WTC11 (cell line): ENCODE data around the gene GDPD4. TPM values are rescaled to one million over a fixed set of nuclear protein-coding genes. Genes with fewer than 3 reads are reported as not detected.

Source experiments
- CREM ChIP-seq: sonication (generic); formaldehyde crosslinking; IDR thresholded peaks from 2 replicates; pipeline ENCODE4 v1.8.1; 2022; ENCODE audit warnings: mild to moderate bottlenecking, missing genetic modification reagents, moderate library complexity
- FOXK1 ChIP-seq: sonication (generic); formaldehyde crosslinking; IDR thresholded peaks from 2 replicates; pipeline ENCODE4 v1.8.0; 2022; ENCODE audit warnings: mild to moderate bottlenecking, moderate library complexity, missing genetic modification reagents
- GTF2I ChIP-seq: fragments of 250-450 bp; sonication (Bioruptor Pico); conservative IDR thresholded peaks from 2 replicates; pipeline ENCODE4 v1.4.0; 2021; ENCODE audit warnings: mild to moderate bottlenecking
- JUN ChIP-seq: sonication (generic); formaldehyde crosslinking; IDR thresholded peaks from 2 replicates; pipeline ENCODE4 v1.8.0; 2023; ENCODE audit warnings: mild to moderate bottlenecking, missing genetic modification reagents
- NFE2L1 ChIP-seq: sonication (generic); formaldehyde crosslinking; IDR thresholded peaks from 2 replicates; pipeline ENCODE4 v1.8.1; 2023; ENCODE audit warnings: missing genetic modification reagents
- NR1H2 ChIP-seq: sonication (generic); formaldehyde crosslinking; IDR thresholded peaks from 2 replicates; pipeline ENCODE4 v1.9.0; 2021; ENCODE audit warnings: mild to moderate bottlenecking, moderate library complexity, missing genetic modification reagents
- NR2C2 ChIP-seq: sonication (generic); formaldehyde crosslinking; IDR thresholded peaks from 2 replicates; pipeline ENCODE4 v1.8.0; 2022; ENCODE audit warnings: mild to moderate bottlenecking, missing genetic modification reagents
- RELA ChIP-seq: sonication (generic); formaldehyde crosslinking; IDR thresholded peaks from 2 replicates; pipeline ENCODE4 v1.8.1; 2022; ENCODE audit warnings: missing genetic modification reagents, mild to moderate bottlenecking, borderline replicate concordance
- SMAD3 ChIP-seq: sonication (generic); formaldehyde crosslinking; IDR thresholded peaks from 2 replicates; pipeline ENCODE4 v1.8.0; 2022; ENCODE audit warnings: missing genetic modification reagents, mild to moderate bottlenecking, borderline replicate concordance
- SOX15 ChIP-seq: fragments of 250-450 bp; sonication (Bioruptor Pico); IDR thresholded peaks from 2 replicates; pipeline ENCODE4 v1.9.0; 2021; ENCODE audit warnings: mild to moderate bottlenecking
- SP1 ChIP-seq: sonication (generic); formaldehyde crosslinking; conservative IDR thresholded peaks from 2 replicates; pipeline ENCODE4 v1.8.1; 2022; ENCODE audit warnings: missing genetic modification reagents
- TEAD1 ChIP-seq: sonication (generic); formaldehyde crosslinking; IDR thresholded peaks from 2 replicates; pipeline ENCODE4 v1.8.0; 2022; ENCODE audit warnings: mild to moderate bottlenecking, missing genetic modification reagents
- TP53 ChIP-seq: sonication (generic); formaldehyde crosslinking; IDR thresholded peaks from 2 replicates; pipeline ENCODE4 v1.8.1; 2023; ENCODE audit warnings: mild to moderate bottlenecking, missing genetic modification reagents
- ZNF138 ChIP-seq: sonication (generic); formaldehyde crosslinking; conservative IDR thresholded peaks from 2 replicates; pipeline ENCODE4 v1.8.1; 2022; ENCODE audit warnings: mild to moderate bottlenecking, moderate library complexity, missing genetic modification reagents
- ZNF396 ChIP-seq: fragments of 250-450 bp; sonication (Bioruptor Pico); IDR thresholded peaks from 2 replicates; pipeline ENCODE4 v1.8.0; 2021; ENCODE audit warnings: mild to moderate bottlenecking, moderate library complexity, borderline replicate concordance
- ZNF423 ChIP-seq: fragments of 250-450 bp; sonication (Bioruptor Pico); IDR thresholded peaks from 2 replicates; pipeline ENCODE4 v2.1.2; 2022; ENCODE audit warnings: mild to moderate bottlenecking, moderate library complexity
- total RNA-seq: library from RNA; stranded (reverse); gene quantifications from 3 replicates; pipeline ENCODE4 v1.2.3, GENCODE V29; 2021
- TF ChIP-seq, protein P1 (sequence below): sonication (generic); formaldehyde crosslinking; IDR thresholded peaks from 2 replicates; pipeline ENCODE4 v1.8.1; 2023; ENCODE audit warnings: mild to moderate bottlenecking, moderate library complexity, missing genetic modification reagents
- TF ChIP-seq, protein P2 (sequence below): sonication (generic); formaldehyde crosslinking; IDR thresholded peaks from 2 replicates; pipeline ENCODE4 v1.8.1; 2023; ENCODE audit warnings: mild to moderate bottlenecking, missing genetic modification reagents
- TF ChIP-seq, protein P3 (sequence below): fragments of 250-450 bp; sonication (Bioruptor Pico); conservative IDR thresholded peaks from 2 replicates; pipeline ENCODE4 v1.9.0; 2021; ENCODE audit warnings: mild to moderate bottlenecking
- TF ChIP-seq, protein P4 (sequence below): sonication (generic); formaldehyde crosslinking; IDR thresholded peaks from 2 replicates; pipeline ENCODE4 v1.8.1; 2022; ENCODE audit warnings: low read depth, missing genetic modification reagents, borderline replicate concordance
- TF ChIP-seq, protein P5 (sequence below): sonication (generic); formaldehyde crosslinking; IDR thresholded peaks from 2 replicates; pipeline ENCODE4 v1.8.1; 2023; ENCODE audit warnings: mild to moderate bottlenecking, missing genetic modification reagents
- TF ChIP-seq, protein P6 (sequence below): sonication (generic); formaldehyde crosslinking; IDR thresholded peaks from 2 replicates; pipeline ENCODE4 v1.8.1; 2022; ENCODE audit warnings: mild to moderate bottlenecking, moderate library complexity, missing genetic modification reagents
- TF ChIP-seq, protein P7 (sequence below): sonication (generic); formaldehyde crosslinking; IDR thresholded peaks from 2 replicates; pipeline ENCODE4 v1.8.1; 2023; ENCODE audit warnings: mild to moderate bottlenecking, missing genetic modification reagents, moderate library complexity
- TF ChIP-seq, protein P8 (sequence below): sonication (generic); formaldehyde crosslinking; IDR thresholded peaks from 2 replicates; pipeline ENCODE4 v1.8.1; 2023; ENCODE audit warnings: mild to moderate bottlenecking, missing genetic modification reagents, moderate library complexity

Gene GDPD4
- total RNA-seq, 1 experiment from 2014 or later: not detected

DNA sequence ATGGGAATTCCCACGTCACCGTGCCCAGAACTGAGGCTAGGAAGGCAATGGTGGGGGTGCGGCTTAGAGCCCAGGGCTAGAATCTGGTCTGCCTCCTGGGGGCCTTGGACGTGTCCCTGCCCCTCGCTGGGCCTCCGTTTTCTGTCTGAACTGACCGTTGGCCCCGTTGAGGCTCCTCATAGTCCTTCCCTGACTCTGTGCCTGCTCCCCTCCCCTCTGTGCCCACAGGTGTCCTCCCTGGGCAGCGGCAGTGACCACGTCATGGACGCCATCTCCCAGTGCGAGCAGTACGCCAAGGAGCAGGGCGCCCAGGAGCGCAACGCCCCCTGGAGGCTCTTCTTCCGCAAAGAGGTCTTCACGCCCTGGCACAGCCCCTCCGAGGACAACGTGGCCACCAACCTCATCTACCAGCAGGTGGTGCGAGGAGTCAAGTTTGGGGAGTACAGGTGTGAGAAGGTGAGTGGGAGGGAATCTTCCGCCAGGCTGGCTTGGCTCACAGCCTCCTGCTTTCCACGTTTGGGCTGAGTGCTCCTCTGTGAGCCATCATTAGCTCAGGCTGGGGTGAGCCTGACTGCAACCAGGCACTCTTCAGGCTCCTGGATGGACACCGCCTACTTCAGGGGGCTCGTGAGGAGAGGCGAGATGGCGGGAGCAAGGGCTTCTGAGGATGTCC is 109.5 kb downstream of the GDPD4 start (continued):
- TF ChIP-seq ZNF138 (CRISPR knock-in tag): peak; percentile 86; the same call in 1 of the 2 replicates
- no peak for TF ChIP-seq ZNF396
- TF ChIP-seq, protein P1, sequence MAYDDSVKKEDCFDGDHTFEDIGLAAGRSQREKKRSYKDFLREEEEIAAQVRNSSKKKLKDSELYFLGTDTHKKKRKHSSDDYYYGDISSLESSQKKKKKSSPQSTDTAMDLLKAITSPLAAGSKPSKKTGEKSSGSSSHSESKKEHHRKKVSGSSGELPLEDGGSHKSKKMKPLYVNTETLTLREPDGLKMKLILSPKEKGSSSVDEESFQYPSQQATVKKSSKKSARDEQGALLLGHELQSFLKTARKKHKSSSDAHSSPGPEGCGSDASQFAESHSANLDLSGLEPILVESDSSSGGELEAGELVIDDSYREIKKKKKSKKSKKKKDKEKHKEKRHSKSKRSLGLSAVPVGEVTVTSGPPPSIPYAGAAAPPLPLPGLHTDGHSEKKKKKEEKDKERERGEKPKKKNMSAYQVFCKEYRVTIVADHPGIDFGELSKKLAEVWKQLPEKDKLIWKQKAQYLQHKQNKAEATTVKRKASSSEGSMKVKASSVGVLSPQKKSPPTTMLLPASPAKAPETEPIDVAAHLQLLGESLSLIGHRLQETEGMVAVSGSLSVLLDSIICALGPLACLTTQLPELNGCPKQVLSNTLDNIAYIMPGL (CRISPR knock-in tag): peak; percentile 99
- TF ChIP-seq, protein P2, sequence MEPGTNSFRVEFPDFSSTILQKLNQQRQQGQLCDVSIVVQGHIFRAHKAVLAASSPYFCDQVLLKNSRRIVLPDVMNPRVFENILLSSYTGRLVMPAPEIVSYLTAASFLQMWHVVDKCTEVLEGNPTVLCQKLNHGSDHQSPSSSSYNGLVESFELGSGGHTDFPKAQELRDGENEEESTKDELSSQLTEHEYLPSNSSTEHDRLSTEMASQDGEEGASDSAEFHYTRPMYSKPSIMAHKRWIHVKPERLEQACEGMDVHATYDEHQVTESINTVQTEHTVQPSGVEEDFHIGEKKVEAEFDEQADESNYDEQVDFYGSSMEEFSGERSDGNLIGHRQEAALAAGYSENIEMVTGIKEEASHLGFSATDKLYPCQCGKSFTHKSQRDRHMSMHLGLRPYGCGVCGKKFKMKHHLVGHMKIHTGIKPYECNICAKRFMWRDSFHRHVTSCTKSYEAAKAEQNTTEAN: peak; percentile 68; the same call in 1 of the 2 replicates
- TF ChIP-seq, protein P3, sequence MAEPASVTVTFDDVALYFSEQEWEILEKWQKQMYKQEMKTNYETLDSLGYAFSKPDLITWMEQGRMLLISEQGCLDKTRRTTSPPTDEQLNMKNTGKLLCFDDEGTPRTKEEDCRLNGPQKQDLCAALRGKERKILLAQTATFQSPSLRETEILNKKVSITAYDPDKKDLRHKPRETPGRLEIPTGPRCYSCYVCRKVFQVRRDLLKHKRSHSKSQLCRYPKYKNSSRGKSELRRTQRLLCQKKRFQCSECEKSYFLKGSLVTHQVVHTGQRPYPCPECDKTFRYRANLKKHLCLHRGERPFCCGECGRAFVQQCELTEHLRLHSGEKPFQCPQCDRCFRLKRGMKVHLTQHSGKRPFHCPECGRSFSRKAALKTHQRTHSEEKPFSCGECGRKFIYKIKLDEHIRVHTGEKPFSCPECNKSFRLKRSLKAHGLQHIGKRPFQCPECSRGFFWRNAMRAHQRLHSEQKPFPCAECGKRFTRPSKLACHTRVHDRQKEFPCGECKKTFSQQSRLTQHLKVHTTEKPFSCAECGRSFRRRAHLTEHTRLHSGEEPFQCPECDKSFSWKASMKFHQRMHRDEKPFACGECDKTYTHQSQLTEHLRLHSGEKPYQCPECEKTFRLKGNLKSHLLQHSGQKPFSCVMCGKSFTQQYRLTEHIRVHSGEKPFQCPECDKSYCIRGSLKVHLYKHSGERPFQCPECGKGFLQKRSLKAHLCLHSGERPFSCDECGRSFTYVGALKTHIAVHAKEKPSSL (CRISPR knock-in tag): no peak
- peak; percentile 57; the same call in 1 of the 2 replicates for TF ChIP-seq SP1 (CRISPR knock-in tag)
- TF ChIP-seq FOXK1 (CRISPR knock-in tag): no peak
- TF ChIP-seq CREM (CRISPR knock-in tag): no peak
- no peak for TF ChIP-seq SOX15 (CRISPR knock-in tag)
- TF ChIP-seq TEAD1 (CRISPR knock-in tag): peak; percentile 51; the same call in 1 of the 2 replicates
- TF ChIP-seq, protein P4, sequence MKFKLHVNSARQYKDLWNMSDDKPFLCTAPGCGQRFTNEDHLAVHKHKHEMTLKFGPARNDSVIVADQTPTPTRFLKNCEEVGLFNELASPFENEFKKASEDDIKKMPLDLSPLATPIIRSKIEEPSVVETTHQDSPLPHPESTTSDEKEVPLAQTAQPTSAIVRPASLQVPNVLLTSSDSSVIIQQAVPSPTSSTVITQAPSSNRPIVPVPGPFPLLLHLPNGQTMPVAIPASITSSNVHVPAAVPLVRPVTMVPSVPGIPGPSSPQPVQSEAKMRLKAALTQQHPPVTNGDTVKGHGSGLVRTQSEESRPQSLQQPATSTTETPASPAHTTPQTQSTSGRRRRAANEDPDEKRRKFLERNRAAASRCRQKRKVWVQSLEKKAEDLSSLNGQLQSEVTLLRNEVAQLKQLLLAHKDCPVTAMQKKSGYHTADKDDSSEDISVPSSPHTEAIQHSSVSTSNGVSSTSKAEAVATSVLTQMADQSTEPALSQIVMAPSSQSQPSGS: no peak
- no peak for TF ChIP-seq JUN (CRISPR knock-in tag)
- TF ChIP-seq, protein P5, sequence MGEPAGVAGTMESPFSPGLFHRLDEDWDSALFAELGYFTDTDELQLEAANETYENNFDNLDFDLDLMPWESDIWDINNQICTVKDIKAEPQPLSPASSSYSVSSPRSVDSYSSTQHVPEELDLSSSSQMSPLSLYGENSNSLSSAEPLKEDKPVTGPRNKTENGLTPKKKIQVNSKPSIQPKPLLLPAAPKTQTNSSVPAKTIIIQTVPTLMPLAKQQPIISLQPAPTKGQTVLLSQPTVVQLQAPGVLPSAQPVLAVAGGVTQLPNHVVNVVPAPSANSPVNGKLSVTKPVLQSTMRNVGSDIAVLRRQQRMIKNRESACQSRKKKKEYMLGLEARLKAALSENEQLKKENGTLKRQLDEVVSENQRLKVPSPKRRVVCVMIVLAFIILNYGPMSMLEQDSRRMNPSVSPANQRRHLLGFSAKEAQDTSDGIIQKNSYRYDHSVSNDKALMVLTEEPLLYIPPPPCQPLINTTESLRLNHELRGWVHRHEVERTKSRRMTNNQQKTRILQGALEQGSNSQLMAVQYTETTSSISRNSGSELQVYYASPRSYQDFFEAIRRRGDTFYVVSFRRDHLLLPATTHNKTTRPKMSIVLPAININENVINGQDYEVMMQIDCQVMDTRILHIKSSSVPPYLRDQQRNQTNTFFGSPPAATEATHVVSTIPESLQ (CRISPR knock-in tag): no peak
- TF ChIP-seq TP53 (CRISPR knock-in tag): 0 out of 2 replicates have a peak, but pooled peaks have one; percentile 45
- TF ChIP-seq SMAD3 (CRISPR knock-in tag): 0 out of 2 replicates have a peak, but pooled peaks have one; percentile 48
- TF ChIP-seq, protein P6, sequence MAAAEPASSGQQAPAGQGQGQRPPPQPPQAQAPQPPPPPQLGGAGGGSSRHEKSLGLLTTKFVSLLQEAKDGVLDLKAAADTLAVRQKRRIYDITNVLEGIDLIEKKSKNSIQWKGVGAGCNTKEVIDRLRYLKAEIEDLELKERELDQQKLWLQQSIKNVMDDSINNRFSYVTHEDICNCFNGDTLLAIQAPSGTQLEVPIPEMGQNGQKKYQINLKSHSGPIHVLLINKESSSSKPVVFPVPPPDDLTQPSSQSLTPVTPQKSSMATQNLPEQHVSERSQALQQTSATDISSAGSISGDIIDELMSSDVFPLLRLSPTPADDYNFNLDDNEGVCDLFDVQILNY (CRISPR knock-in tag): no peak
- TF ChIP-seq RELA (CRISPR knock-in tag): no peak; the same call in 1 of the 2 replicates
- TF ChIP-seq ZNF423 (CRISPR knock-in tag): peak; percentile 61; the same call in 1 of the 2 replicates
- no peak for TF ChIP-seq NR2C2 (CRISPR knock-in tag)
- TF ChIP-seq GTF2I (CRISPR knock-in tag): no peak
- TF ChIP-seq, protein P7, sequence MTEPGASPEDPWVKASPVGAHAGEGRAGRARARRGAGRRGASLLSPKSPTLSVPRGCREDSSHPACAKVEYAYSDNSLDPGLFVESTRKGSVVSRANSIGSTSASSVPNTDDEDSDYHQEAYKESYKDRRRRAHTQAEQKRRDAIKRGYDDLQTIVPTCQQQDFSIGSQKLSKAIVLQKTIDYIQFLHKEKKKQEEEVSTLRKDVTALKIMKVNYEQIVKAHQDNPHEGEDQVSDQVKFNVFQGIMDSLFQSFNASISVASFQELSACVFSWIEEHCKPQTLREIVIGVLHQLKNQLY (CRISPR knock-in tag): no peak
- no peak for TF ChIP-seq NR1H2 (CRISPR knock-in tag)
- TF ChIP-seq, protein P8, sequence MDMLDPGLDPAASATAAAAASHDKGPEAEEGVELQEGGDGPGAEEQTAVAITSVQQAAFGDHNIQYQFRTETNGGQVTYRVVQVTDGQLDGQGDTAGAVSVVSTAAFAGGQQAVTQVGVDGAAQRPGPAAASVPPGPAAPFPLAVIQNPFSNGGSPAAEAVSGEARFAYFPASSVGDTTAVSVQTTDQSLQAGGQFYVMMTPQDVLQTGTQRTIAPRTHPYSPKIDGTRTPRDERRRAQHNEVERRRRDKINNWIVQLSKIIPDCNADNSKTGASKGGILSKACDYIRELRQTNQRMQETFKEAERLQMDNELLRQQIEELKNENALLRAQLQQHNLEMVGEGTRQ (CRISPR knock-in tag): 0 out of 2 replicates have a peak, but pooled peaks have one; percentile 17
- TF ChIP-seq NFE2L1: peak; percentile 68; the same call in 1 of the 2 replicates
